GM18526 (cell line): ENCODE measurements around the gene DLL4.

Experiments
- POLR2A ChIP-seq: IDR thresholded peaks from 3 replicates; pipeline ENCODE4 v1.6.1; 2011; ENCODE audit not compliant: insufficient read length; ENCODE audit errors: extremely low read depth

DLL4 gene

GRCh38 chr15:40978141-40978540, 49.0 kb downstream of the DLL4 start:
- TF ChIP-seq POLR2A, result no peak

- no peak for TF ChIP-seq POLR2A
These were observed 49.4 kb downstream of the DLL4 start for GRCh38 chr15:40978562-40978961.

GRCh38 chr15:40981186-40981585, 52.0 kb downstream of the DLL4 start:
- no peak for TF ChIP-seq POLR2A

GRCh38 chr15:40982855-40983254, 53.7 kb downstream of the DLL4 start:
- no peak for TF ChIP-seq POLR2A

GRCh38 chr15:40984406-40984805, 55.3 kb downstream of the DLL4 start:
- no peak for TF ChIP-seq POLR2A

- TF ChIP-seq POLR2A, result no peak
These were observed 55.8 kb downstream of the DLL4 start for GRCh38 chr15:40984964-40985363.

GRCh38 chr15:40985541-40986330, 56.6 kb downstream of the DLL4 start:
- TF ChIP-seq POLR2A, result no peak

GRCh38 chr15:40986820-40987219, 57.7 kb downstream of the DLL4 start:
- no peak for TF ChIP-seq POLR2A

- no peak for TF ChIP-seq POLR2A
These were observed 59.0 kb downstream of the DLL4 start for GRCh38 chr15:40988156-40988555.
